ENCODE data around the gene SDCCAG8.

GRCh38 chr1:243346016-243346415 is 90.2 kb downstream of the SDCCAG8 start:
- TF ChIP-seq POLR2AphosphoS5 (IDR thresholded peaks at IDR 0.05) (no peak), CTCF (IDR thresholded peaks at IDR 0.05) (no peak), POLR2A (IDR thresholded peaks at IDR 0.05; ENCODE audit: low read depth) (no peak)

Data from esophagus muscularis mucosa (tissue), 3 donors.